ENCODE results near the gene GNG4.

- TF ChIP-seq CTCF (IDR thresholded peaks at IDR 0.05; ENCODE audit: poor library complexity) (no peak), EZH2 (IDR thresholded peaks at IDR 0.05; ENCODE audit: borderline replicate concordance) (no peak), EZH2phosphoT487 (IDR thresholded peaks at IDR 0.05; ENCODE audit: low read depth, severe bottlenecking, unreplicated experiment) (no peak)
Observed at GRCh38 chr1:235675152-235675890, 25.7 kb upstream of the GNG4 start.
